Left forelimb (tissue), 1 donor: Measurements from ENCODE around the gene INPP5B.

Experiments used
- DNase-seq: peaks from one replicate; pipeline ENCODE4 v3.0.0-alpha.2; 2018; ENCODE audit warnings: low spot score

Gene INPP5B

DNA sequence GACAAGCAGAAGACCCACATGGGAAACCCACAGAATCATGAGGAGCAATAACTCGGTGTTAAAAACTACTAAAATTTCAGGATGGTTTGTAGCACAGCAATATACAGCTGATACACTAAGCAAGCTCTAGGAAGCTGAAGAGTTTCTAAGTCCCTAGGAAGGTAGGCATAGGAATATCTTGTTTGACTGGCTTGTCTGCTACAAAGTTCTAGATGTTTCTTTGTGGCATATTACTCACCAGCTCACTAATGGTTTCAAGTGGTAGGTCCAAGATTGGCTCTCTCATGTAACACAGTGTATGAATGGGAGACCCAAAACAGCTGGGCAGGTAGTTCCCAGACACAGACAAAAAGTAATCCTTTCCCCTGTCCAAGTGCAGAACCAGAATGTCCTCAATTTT lies 74.2 kb downstream of the INPP5B start:
- DNase-seq: no peak

DNA sequence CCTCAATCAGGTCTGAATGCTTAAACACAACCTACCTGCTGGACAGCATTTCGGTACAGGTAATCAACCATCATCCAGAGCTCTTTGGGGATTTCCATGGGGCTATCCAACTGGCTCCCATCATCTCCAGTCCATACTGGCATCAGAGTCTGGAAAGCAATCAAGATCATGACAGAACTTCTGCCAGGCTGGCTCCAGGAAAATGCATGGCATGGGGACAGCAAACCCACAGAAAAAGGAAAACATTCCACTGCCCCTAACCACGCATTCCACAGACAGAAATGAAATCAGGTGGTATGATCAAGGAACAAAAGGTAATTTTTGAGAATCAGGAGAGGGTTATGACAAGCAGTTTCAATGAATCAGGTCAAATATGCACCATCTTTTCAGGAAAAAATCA lies 78.4 kb downstream of the INPP5B start:
- DNase-seq: no peak

DNA sequence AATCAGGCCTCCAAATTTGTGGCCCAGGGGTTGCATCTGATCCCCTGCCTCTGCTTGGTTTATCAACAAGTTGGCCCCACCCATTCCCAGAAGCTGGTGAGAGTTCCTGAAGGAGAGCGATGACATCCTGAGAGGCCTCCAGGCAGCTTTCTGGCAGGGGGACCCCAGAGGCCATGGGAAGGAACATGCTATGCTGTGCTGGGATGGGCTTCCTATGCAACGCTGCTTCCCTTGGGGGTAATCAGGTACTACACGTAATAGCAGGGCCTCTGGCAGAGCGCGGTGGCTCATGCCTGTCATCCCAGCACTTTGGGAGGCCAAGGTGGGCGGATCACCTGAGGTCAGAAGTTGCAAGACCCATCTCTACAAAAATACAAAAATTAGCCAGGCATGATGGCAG lies 79.1 kb downstream of the INPP5B start:
- no peak for DNase-seq

DNA sequence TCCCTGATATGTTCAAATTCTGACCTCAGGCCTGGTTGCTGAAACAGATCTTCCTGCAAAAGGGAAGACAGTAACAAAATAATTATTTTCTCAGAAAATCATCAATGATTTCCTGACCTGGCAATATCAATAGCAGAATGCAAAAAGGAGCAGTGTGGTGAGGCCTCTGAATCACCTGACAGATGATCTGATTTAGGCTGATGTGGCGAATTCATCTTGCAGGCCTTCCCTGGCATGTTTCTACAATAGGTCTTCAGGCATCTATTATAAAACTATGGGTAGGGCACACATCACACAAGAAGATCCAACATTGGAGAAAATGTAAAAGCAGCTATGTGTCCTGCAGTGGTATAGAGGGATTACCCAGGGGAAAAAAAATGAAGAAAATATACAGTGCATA lies 80.4 kb downstream of the INPP5B start:
- no peak for DNase-seq

DNA sequence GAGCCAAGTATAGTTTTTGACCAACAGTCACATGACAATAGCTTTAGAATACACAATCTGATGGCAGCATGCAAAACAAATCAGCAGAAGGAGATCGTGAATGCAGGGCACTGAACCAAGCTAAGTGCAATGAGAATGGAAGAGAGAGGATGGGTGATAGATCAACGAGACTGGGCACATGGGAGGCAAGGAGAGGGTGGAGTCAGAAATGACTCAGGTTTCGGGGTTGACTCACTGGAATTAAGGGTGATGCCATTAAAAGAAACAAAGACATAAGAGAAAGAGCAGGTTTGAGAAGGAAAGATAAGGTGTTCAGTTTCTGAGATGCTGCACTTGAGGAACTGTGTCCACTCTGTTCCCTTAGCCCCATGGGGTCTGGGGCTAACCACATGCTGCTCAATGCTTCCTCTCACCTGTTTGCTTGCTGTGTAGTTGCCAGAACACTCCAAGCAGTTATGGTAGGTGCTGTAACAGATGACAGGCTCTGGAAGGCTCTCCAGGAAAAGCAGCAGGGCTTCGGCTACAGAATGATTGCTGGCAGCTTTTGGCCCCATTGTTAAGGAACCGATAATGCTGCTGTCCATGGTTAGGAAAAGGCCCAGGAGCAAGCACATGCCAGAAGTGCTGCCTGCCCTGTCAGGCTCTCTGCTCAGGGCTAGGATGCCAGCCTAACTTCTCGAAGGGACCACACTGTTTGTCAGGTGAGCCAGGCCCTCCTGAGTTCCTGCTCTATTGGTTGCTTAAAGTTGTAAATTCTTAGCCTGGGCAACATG lies 81.3 kb downstream of the INPP5B start:
- no peak for DNase-seq

DNA sequence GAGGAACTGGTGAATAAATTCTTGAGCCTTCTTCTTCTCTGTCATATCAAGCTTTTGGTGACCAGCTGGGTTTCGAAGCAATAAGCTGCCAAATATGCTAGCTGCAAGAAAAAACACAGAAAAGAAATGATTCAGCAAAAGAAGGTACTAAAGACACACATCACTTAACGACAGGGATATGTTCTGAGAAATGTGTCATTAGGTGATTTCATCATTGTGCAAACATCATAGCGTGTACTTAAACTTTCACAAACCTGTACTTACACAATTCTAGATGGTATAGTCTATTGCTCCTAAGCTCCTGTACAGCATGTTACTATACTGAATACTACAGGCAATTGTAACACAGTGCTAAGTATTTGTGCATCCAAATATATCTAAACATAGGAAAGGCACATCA lies 84.5 kb downstream of the INPP5B start:
- DNase-seq: no peak

DNA sequence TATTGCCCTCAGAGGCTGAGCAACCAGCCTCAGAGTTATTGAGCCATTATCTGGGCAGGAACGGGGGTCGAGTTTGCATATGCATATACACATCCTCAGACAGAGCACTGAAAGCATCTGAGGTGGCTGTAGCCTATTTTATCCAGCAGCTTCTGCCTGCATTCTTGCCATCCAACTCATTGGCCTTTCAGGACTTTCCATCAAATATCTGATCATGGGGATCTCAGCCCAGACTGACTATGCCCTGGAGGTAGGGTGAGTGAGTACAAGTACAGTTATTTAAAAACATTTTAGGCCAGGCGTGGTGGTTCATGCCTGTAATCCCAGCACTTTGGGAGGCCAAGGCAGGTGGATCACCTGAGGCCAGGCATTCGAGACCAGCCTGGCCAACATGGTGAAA lies 85.7 kb downstream of the INPP5B start:
- no peak for DNase-seq

DNA sequence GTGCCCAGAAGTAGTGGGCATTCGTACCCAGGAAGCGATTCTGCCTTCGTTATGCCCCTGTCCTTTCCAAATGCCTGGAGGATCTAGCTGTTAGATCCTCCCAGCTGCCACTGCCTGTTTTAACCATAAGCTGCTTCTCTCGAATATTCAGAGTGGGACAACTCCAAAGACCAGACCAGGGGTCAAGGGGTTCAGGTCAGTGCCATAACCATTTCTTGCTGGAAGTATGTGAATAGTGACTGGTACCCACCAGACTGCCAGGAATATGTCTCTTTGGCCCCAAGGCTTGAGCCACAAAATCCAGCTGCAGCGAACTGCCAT lies 86.5 kb downstream of the INPP5B start:
- no peak for DNase-seq

DNA sequence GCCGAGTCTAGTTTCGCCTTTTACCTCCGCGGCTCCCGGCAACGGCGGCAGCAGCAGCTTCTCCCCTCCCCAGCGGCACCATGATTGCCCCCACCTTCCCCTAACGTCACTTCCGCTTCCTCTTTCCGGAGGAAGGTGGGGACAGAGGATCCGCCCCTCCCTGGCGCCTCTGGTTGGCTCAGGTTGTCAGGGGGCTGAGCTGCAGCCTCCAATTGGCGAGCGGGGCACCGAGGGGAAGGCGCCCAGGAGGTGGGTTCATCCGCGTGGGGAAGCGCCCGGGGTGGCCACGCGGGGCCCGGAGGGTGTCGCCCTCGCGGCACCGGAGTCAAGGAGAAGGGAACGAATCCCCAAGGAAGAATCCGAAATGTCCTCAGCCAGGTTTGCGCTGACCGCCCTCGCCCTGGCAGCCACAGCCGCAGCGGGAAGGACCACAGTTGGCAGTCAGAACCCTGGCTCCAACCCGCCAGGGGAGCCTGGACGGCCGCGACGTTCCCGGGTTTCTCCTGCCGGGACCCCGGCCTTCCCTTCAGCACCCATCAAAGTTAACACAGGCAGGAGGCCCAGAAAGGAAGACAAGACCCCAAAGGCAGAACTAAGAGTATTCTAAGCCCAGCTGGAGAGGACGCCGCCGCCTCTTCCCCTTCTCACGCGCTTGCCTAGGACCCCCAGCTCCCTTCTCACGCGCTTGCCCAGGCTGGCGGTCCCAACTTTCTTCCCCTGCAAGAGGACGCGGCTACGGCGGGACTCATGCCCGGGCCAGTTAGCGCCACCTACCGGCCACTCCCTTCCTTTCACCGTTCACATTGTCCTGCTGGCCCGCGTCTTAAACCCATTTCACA lies 87.1 kb downstream of the INPP5B start, which contains the start of gene MTF1:
Gene MTF1 (minus strand): TSS at position 86 of the 839 bp plus-strand sequence. CDS start 1,934 bp downstream, outside the sequence.
- DNase-seq: peak; percentile 97

DNA sequence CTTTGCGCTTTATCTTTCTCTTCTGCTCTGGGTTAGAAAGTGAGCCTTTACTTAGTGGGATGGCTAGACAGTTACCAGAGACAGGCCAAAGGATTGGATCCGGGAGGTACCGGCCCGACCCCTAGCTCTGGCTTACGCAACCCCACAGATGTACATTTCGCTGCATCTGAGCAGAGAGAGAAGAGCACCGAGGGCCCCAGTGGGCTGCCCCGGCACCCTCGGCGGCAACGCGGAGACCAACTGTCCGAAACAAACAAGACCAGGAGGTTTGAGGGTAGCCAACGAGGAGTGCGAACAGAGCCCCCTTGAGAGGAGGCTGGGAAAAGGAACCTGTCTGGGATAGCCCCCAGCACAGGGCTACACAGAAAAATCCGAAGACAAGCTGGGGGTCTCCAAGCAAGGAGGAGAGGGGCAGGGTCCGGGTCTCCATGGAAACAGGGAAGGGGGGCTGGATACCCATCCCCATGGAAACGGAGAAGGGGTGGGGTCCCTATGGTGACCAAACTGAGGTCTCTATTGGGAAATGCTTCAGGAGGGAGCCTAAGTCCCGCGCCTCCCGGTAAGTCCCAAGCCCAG lies 87.8 kb downstream of the INPP5B start:
- DNase-seq: no peak

DNA sequence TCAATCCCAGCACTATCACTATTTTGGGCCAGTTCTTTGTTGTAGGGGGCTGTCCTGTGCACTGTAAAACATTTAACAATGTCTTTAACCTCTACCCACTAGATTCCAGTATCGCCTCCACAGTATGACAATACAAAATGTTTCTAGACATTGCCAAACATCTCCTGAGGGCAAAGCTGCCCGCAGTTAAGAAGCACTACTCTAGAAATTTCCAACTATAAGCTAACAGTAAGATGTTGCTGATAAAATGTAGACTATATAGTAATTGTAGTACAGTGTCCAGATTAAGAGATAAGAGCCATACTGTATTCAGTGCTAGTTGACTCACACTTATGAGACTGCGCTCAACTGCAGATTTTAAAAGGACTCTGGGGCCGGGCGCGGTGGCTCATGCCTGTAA lies 92.4 kb downstream of the INPP5B start:
- no peak for DNase-seq

DNA sequence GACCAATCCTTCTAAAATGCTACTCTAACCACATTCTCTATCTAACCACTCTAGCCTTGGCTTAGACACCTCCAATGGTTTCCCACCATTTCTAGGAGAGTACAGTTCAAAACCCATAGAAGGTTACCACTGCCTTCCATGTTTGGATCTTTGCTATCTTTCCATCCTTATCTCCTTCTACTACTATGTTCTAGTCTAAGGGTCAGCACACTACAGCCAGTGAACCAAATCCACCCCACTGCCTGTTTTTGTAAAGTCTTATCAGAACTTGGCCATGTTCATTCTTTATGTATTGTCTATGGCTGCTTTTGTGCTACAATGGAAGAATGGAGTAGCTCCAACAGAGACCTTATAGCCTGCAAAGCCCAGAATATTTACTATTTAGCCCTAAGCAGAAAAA lies 93.7 kb downstream of the INPP5B start:
- no peak for DNase-seq

DNA sequence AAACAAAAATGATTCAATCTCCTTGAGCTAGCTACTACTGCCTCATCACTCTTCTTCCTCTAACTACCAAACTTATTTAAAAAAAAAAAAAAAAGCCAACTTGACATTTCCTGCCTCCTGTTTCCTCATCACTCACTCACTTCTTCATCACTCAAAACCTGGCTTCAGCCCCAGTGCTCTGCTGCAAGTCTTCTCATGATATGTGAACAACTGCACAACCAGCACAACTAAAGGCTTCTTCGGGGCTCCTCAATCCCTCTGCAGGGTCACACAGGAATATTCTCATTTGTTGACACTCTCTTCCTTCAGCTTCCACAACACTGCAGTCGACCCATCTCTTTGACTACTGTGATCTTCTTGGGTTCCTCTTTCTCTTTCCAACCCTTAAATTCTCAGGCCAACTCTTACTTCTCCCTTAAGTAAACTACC lies 95.1 kb downstream of the INPP5B start:
- no peak for DNase-seq

DNA sequence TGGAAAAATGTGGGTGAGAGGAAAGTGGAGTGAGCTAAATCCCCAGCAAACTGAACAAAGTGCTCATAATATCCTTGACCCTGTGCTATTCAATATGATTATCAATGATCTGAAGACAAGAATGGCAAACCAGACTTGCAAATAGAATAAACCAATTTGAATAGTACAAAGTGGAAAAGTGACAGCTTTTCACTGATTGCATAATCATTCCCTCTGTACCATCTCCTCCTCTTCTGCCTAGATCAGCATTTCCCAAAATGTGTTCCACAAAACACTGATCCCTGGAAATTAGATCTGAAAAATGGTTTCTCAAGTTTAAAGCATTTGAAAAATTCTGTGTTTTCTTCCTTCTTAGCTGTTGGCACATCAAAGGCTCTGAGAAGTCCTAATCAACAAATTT lies 95.6 kb downstream of the INPP5B start:
- no peak for DNase-seq

DNA sequence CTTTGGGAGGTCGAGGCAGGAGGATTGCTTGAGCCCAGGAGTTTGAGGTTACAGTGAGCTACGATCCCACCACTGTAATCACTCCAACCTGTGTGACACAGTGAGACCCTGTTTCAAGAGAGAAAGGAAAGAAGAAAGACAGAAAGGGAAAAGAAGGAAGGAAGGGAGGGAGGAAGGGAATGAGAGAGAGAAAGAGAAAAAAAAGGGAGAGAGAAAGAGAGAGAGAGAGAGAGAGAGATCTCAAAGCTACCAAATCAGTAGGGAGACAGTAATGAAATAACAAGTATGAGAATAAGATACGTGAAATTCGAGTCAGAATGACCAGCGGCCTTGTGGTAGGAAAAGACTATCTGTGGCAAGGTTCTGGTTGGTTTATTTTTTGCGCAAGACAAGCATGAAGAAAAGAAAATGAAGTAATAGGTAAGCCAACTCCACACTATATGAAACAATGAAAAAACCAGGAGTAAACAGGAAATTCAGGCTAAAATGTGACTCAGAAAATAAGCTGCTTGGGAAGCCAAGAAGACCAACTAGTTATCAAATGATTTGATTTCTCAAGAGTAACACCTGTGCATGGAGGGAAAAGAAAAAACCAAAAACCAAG lies 96.4 kb downstream of the INPP5B start:
- DNase-seq: no peak

DNA sequence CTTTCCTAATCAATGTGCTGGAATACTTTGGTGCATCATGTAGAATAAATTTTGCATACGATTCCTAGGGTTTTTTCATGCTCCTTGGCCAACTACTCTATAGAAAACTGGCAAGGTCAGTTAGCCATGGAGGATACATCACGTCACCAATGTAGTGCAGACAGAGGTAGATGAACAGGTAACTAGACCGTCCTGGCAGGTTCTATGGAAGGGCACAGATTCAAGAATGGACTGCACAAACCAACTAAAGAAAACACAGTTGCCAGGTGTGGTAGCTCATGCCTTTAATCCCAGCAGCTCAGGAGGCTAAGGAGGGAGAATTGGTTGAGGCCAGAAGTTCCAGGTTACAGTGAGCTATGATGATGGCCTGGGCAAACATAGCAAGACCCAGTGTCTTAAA lies 97.4 kb downstream of the INPP5B start:
- no peak for DNase-seq

DNA sequence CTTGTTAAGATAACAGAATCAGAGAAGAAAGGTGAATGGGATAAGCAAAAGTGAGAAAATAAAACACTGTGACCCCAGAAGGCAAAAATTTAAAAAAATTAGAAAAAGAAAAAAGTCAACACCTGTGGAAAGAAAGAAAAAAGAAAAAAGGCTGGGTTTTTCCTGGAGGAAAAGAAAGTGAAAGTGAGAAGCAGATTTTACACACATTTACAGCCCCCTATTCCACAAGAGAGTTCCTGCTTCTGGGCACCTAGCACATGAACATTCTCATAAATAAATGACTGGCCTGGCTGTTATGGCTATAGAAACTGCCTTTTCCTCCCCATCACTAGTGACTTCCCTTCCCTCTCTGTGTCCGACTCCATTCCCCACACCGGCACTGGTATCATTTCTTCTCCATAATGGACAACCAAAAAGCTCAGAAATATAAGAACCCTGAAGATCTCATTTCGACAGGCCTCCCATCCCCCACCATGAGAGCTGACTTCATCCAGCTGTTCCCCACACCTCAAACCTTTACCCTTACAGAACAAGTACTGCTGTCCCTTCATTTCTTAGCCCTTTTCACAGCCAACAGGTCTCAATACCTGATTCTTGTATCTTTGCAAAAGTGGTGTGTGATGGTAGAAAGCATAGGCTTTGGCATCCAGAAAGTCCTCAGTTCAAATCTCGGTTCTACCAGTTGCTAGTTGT lies 100.1 kb downstream of the INPP5B start:
- DNase-seq: no peak

DNA sequence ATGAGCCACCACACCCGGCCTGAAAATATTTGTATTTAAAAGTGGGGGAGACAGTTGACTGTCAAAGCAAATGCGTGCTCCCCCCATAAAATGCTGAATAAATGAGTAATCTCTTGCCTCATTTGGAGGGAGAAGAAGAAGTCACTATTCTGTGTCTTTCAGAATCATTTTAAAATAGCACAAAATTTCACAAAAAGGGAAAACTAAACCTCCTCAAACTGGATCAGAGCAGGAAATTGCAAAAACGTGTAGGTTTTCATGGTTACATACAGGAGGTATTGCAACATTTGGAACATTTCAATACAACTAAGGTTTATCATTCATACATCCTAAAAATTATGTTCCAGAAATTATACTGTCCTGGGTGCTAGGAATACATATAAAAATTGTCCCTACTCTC lies 101.1 kb downstream of the INPP5B start:
- no peak for DNase-seq

DNA sequence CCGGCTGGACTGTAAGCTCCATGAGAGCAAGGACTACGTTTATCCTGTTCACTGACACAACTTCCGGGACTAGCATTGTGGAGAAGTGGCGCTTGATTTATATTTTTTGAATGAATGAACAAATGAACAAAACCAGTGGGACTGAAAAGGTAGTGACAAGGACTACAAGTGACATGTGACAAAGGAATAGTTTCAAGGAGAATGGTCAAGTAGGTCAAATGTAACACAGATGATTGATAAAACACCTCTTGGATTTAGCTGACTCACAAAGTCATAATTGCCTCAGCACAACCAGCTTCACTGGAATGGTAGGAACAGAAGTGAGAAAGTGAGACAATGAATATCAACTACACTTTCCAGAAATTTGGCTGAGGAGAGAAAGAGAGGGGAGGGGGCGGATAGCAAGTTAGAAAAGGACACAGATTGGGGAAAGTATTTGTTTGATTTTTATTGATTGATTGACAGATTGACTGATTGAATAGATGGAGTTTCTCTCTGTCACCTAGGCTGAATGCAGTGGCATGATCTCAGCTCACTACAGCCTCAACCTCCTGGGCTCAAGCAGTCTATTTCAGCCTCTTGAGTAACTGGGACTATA lies 101.7 kb downstream of the INPP5B start:
- no peak for DNase-seq

DNA sequence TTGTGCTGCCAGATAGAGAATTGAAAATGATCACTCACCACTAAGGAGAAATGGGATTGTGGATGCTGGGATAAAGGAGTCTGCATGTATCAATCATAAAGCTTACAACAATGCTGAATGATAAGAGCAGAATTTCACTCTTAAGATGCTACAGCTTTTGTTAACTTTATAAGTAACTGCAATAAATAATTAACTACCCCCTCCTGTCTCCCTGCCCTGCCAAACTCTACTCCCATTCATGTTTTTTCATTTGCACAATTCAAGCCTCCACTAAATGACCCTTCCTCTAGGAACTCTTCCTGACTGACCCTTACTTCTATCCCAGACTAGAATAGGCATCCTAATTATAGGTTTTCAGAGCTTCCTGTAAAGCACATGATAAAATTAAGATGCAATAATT lies 102.3 kb downstream of the INPP5B start:
- no peak for DNase-seq

DNA sequence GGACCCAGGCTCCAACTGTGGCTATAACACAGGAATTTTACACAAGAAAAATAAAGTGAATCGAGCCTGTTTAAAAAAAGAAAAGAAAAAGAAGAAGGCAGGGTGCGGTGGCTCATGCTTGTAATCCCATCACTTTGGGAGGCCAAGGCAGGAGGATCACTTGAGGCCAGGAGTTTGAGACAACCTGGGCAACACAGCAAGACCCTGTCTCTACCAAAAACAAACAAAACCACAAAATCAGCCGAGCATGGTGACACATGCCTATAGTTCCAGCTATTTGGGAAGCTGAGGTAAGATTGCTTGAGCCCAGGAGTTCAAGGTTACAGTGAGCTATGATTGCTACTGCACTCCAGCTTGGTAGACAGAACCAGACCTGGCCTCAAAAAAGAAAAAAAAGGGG lies 105.2 kb downstream of the INPP5B start:
- DNase-seq: no peak

DNA sequence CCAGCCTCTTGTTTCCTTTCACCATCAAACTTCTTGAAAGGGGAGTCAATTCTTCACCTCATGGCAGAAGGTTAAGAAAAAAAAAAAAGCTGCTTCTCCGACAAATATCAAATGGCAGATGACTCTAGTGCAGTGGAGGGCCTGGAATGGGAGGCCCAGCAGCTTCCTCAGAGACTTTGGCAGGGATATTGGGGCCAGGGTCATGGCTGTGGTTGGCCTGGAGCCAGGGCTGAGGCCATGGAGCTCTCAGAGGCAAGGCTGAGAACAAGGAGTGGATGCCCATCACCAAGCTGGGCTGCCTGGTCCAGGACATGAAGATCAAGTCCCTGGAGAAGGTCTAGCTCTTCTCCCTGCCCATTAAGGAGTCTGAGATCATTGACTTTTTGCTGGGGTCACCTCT lies 106.1 kb downstream of the INPP5B start:
- DNase-seq: no peak
